ENCODE results near the gene CST9.

CST9 gene

DNA sequence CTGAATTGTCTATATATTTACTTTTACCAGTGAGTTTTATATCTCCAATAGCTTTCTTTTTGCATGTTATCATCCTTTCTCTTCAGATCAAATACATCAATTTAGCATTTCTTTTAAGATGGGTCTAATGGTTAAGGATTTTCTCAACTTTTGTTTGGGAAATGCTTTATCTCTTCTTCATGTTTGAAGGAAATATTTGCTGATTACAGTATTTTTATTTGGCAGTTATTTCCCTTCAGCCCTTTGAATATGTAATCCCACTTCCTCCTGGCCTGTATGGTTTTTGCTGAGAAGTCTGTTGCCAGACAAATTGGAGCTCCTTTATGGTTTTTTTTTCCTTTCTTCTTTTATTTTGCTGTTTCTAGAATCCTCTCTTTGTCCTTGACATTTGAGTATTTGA, 30.7 kb downstream of the CST9 start:
- intact Hi-C loops (cut with DNase I; ENCODE audit: low total_unique reads): no loop called here

DNA sequence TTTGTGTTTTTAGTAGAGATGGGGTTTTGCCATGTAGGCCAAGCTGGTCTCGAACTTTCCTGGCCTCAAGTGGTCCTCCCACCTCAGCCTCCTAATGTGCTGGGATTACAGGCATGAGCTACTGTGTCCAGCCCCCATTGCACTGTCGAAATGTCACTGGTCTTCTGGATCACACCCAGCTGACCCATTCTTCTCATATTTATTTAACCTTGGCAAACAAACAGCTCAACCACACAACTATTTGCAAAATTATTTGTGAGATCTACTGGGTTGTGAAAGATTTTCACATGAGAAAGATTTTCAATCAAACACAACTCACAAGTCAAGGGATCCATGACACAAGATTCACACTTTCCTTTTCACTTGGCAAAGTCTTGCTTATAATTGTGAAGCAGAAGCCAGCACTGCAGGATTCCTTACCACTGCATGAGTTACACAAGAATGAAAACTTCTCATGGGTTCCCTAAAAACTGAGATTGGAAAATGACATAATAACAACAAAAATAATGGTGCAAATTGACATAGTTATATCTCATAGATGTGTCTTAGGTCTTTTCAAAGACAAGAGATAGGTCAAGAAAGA, 35.4 kb downstream of the CST9 start:
- Histone ChIP-seq H3K27me3 (no peaks in the 10 kb centered on the region), H3K4me3 (no peak overlapping the region), H3K4me1 (no peaks in the 10 kb centered on the region), H3K36me3 (no peaks in the 10 kb centered on the region), H3K9me3 (no peaks in the 10 kb centered on the region), H3K27ac (no peak overlapping the region)
- TF ChIP-seq, protein P1, sequence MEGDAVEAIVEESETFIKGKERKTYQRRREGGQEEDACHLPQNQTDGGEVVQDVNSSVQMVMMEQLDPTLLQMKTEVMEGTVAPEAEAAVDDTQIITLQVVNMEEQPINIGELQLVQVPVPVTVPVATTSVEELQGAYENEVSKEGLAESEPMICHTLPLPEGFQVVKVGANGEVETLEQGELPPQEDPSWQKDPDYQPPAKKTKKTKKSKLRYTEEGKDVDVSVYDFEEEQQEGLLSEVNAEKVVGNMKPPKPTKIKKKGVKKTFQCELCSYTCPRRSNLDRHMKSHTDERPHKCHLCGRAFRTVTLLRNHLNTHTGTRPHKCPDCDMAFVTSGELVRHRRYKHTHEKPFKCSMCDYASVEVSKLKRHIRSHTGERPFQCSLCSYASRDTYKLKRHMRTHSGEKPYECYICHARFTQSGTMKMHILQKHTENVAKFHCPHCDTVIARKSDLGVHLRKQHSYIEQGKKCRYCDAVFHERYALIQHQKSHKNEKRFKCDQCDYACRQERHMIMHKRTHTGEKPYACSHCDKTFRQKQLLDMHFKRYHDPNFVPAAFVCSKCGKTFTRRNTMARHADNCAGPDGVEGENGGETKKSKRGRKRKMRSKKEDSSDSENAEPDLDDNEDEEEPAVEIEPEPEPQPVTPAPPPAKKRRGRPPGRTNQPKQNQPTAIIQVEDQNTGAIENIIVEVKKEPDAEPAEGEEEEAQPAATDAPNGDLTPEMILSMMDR (IDR thresholded peaks at IDR 0.05): no peak
- DNase-seq: no peak
- intact Hi-C loops (cut with DNase I; ENCODE audit: low total_unique reads): no loop called here

More for the DNA sequence above, 30.7 kb downstream of the CST9 start:
- Histone ChIP-seq H3K4me1 (no peaks in the 10 kb centered on the region), H3K36me3 (no peaks in the 10 kb centered on the region), H3K27me3 (no peaks in the 10 kb centered on the region), H3K27ac (no peak overlapping the region), H3K4me3 (no peak overlapping the region), H3K9me3 (no peaks in the 10 kb centered on the region)
- no peak for DNase-seq
- TF ChIP-seq, protein P1 (IDR thresholded peaks at IDR 0.05): no peak

DNA sequence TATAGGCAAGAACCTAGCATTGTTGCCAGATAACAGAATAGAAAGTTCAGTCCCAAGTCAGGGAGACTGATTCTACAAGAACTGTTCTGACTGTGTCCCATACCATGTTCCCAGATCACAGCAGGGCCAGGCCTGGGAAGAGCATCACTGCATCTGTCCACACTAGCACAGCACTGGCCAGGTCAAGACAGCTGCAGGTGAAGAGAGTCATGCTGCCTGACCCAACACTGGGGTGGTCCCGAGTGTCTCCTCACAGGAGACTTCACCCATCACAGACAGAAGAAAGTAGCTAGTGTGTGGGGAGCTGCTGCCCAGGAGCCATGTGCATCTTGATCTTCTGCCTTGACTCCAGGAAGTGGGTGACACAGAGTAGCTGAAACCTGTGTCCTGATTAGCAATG, 36.1 kb downstream of the CST9 start:
- Histone ChIP-seq H3K9me3 (no peaks in the 10 kb centered on the region), H3K36me3 (no peaks in the 10 kb centered on the region), H3K4me3 (no peak overlapping the region), H3K4me1 (no peaks in the 10 kb centered on the region), H3K27me3 (no peaks in the 10 kb centered on the region), H3K27ac (no peak overlapping the region)
- intact Hi-C loops (cut with DNase I; ENCODE audit: low total_unique reads): loop anchor here (10.0 kb wide), 1 partner anchor 85 kb away; no protein-coding TSS in a partner anchor
- TF ChIP-seq, protein P1 (IDR thresholded peaks at IDR 0.05): no peak
- DNase-seq: no peak

DNA sequence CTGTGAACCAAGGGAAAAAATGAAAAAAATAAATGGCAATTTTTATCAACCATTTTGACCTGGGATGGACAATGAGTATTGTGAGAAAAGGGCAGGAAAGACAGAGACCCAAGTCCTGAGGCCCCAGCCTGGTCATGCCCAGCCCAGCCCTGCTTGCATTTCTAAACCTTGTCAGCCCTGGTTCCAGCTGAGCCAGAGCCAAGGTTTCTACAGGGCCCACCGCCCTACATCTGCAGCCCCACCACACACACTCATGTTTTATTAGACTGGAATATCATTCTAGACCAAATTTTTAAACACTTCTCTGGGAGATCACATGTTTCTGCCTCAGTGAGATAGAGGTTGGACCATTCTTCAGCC, 36.8 kb downstream of the CST9 start:
- TF ChIP-seq, protein P1 (IDR thresholded peaks at IDR 0.05): no peak
- Histone ChIP-seq H3K27me3 (no peaks in the 10 kb centered on the region), H3K9me3 (no peaks in the 10 kb centered on the region), H3K27ac (no peak overlapping the region), H3K4me1 (no peaks in the 10 kb centered on the region), H3K36me3 (no peaks in the 10 kb centered on the region), H3K4me3 (no peak overlapping the region)
- intact Hi-C loops (cut with DNase I; ENCODE audit: low total_unique reads): loop anchor here (10.0 kb wide), 1 partner anchor 84 kb away; no protein-coding TSS in a partner anchor
- no peak for DNase-seq

DNA sequence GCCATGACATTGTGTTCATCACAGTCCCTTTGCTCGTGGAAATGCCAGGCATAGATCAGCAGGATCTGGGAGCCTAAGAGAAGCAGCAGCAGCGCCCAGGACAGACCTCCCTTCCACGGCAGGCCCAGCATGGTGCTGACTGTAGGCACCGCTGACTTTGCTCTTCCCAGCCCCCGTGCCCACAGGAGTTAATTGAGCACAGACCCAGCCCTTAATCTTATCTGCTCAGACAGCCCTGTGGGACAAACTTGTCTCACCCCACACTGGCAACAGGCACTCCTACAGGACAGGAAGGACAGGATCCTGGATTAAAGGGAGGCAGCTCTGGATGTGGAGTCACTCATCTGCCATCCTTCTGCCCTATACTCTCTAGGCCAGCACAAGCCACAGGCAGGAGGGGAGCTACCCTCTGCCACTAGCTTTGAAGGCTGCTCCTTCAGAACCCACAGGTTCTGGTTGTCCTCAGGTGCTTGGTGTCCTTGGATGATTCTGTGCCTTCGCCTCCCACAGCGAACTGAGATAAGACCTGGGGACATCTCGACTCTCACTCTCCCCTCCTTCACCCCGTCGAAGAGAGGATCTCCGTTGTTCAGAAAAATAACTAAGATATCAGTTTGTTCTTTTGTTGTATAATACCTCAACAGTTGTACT, 37.3 kb downstream of the CST9 start, which contains the start of gene CST9L:
Gene CST9L, minus strand, starts transcription at position 165 of the 651 bp plus-strand sequence. Its CDS starts 34 bp downstream, at position 131.
- TF ChIP-seq, protein P1 (IDR thresholded peaks at IDR 0.05): no peak
- no peak for DNase-seq
- no peaks in the 10 kb centered on the region for H3K4me1 ChIP-seq
- no peaks in the 10 kb centered on the region for H3K27me3 ChIP-seq
- no peak within 1 kb of the TSS for H3K4me3 ChIP-seq
- no peaks in the 10 kb centered on the region for H3K9me3 ChIP-seq
- intact Hi-C loops (cut with DNase I; ENCODE audit: low total_unique reads): loop anchor here (10.0 kb wide), 1 partner anchor 84 kb away; no protein-coding TSS in a partner anchor
- H3K36me3 ChIP-seq: no peaks in the 10 kb centered on the region
- H3K27ac ChIP-seq: no peak within 1 kb of the TSS

Measured in tibial artery (tissue), 4 donors.